Uterus (tissue), 4 donors: ENCODE measurements around the gene LSM4. TPM values are rescaled to one million over a fixed set of nuclear protein-coding genes. Genes with fewer than 3 reads are reported as not detected.
A peak's percentile ranks its signal among the peaks of the same experiment; 100 is the strongest.
"Not testable (repeated sequence)": the region's sequence is repeated elsewhere in the genome, so short reads cannot be mapped to it uniquely, and the experiment has no call there.

ENCODE experiments used
- DNase-seq, 2 donors: peaks; one replicate each; pipeline ENCODE4 v3.0.0-alpha.2; 2019 to 2020
- H3K27ac ChIP-seq, 2 donors: fragments of 200-600 bp; sonication (generic); 1 replicate in 1 of 2; 2 replicates in 1 of 2; pipeline ENCODE4 v1.5.1; 2016 to 2018
- H3K27me3 ChIP-seq, 2 donors: fragments of 200-600 bp; sonication (generic); one replicate each; pipeline ENCODE4 v1.5.1; 2018 to 2019; ENCODE audit warnings: control low read depth in 1 of 2
- H3K36me3 ChIP-seq, 2 donors: fragments of 200-600 bp; sonication (generic); one replicate each; pipeline ENCODE4 v1.5.1; 2019; ENCODE audit warnings: control low read depth in 1 of 2
- H3K4me1 ChIP-seq, 2 donors: fragments of 200-600 bp; sonication (generic); one replicate each; pipeline ENCODE4 v1.5.1; 2018 to 2019; ENCODE audit warnings: control low read depth in 1 of 2
- H3K4me3 ChIP-seq, 2 donors: fragments of 200-600 bp; sonication (generic); 1 replicate in 1 of 2; 2 replicates in 1 of 2; pipeline ENCODE4 v1.5.1; 2018 to 2019; ENCODE audit warnings: mild to moderate bottlenecking in 1 of 2
- H3K9me3 ChIP-seq, 2 donors: fragments of 200-600 bp; sonication (generic); one replicate each; pipeline ENCODE4 v1.5.1; 2019; ENCODE audit warnings: control low read depth in 1 of 2
- POLR2A ChIP-seq, 2 donors: fragments of 450-650 bp; IDR thresholded peaks; one replicate each; pipeline ENCODE4 v1.6.1; 2016; ENCODE audit warnings: antibody characterized with exemption in 2 of 2, mild to moderate bottlenecking in 1 of 2, moderate library complexity in 1 of 2
- intact Hi-C: fragments of 100-400 bp; cut with DNase I; formaldehyde crosslinking; loops from one replicate; pipeline ENCODE4 v1.15.1; 2023; ENCODE audit warnings: low total_unique reads
- total RNA-seq, 4 donors: library from RNA; depleted of rRNA in 3 of 4; stranded (reverse); fragments of >200 nt in 3 of 4; gene quantifications; one replicate each; pipeline versions ENCODE4 v1.1.0 to v1.2.4, GENCODE V29; 2014 to 2023
- TF ChIP-seq, protein P1 (sequence below), 4 experiments: fragments of 200-600 bp in 2 of 4; fragments of 450-650 bp in 2 of 4; sonication (generic) in 2 of 4; IDR thresholded peaks; one replicate each; pipeline ENCODE4 v1.5.1; 2016 to 2019; ENCODE audit warnings: antibody characterized with exemption in 4 of 4, mild to moderate bottlenecking in 2 of 4, moderate library complexity in 1 of 4
- donor health status: DM: yes; HTN: yes; CAD: no.

LSM4 gene
- total RNA-seq, 4 donors from 2014 or later: 8.8 to 120 (median 64.2) TPM

DNA sequence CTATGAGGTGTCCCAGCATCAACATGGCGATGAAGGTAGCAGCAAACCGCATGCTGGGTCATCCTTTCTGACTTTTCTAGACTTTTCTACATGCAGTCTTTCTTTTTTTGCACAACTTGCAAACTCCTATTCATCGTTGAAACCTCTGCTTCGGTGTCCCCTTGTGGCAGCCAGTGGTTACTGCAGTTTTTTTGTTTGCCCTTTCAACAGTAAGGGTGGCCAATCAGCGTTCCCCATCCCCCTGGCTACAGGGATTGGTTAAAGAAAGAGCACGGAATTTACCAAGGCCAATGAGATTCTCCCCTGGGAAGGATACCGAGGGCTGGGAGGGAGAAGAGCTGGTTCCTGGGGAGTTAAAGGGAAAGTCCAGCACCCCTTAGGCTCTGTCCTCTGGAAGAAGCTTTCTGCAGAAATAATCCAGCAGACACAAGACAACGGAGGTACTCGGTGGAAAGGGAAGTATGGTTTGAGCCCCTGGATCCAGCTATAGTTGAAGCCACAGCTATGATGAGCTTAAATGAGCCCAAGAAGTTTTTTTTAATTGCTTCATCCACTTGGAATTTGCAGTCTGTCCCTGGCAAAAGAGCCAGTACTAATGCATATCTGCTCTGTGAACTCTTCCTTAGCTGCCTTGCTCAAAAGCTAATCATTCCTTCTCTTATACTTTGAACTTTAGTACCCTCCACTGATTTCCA lies 5.6 kb upstream of the LSM4 start:
- peak; percentile 89 to 97 for DNase-seq
- no peaks in the 10 kb centered on the region for H3K4me1 ChIP-seq
- TF ChIP-seq, protein P1, sequence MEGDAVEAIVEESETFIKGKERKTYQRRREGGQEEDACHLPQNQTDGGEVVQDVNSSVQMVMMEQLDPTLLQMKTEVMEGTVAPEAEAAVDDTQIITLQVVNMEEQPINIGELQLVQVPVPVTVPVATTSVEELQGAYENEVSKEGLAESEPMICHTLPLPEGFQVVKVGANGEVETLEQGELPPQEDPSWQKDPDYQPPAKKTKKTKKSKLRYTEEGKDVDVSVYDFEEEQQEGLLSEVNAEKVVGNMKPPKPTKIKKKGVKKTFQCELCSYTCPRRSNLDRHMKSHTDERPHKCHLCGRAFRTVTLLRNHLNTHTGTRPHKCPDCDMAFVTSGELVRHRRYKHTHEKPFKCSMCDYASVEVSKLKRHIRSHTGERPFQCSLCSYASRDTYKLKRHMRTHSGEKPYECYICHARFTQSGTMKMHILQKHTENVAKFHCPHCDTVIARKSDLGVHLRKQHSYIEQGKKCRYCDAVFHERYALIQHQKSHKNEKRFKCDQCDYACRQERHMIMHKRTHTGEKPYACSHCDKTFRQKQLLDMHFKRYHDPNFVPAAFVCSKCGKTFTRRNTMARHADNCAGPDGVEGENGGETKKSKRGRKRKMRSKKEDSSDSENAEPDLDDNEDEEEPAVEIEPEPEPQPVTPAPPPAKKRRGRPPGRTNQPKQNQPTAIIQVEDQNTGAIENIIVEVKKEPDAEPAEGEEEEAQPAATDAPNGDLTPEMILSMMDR (IDR thresholded peaks at IDR 0.05): peak; percentile 90 to 99 (median 97)
- TF ChIP-seq POLR2A (IDR thresholded peaks at IDR 0.05): peak; percentile 65 to 91
- H3K4me3 ChIP-seq: peak overlapping the region; percentile 3 to 16
- H3K36me3 ChIP-seq: no peaks in the 10 kb centered on the region
- H3K27me3 ChIP-seq: no peaks in the 10 kb centered on the region
- H3K9me3 ChIP-seq: no peaks in the 10 kb centered on the region
- H3K27ac ChIP-seq: peak overlapping the region; percentile 35 to 88
- intact Hi-C loops: no loop called here

DNA sequence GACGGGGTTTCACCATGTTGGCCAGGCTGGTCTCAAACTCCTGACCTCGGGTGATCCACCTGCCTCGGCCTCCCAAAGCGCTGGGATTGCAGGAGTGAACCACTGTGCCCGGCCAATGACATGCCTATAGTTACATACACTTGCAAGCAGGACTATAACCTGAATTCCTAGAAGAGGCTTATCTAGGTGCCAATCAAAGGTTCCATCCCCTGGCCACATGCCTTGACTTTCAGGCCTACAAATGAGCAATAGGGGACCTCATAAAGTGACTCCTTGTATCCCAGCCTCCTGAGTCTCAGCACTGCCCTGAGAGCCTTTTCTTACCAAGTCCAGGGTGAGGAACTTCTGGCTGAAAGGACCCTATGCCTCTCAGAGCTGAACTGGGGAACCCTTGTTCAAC lies 3.9 kb upstream of the LSM4 start:
- Histone ChIP-seq H3K4me1 (peaks cover 0 to 8% of the 10 kb centered on the region in 2 donors), H3K4me3 (no peak overlapping the region), H3K9me3 (no peaks in the 10 kb centered on the region), H3K27ac (no peak overlapping the region), H3K27me3 (no peaks in the 10 kb centered on the region), H3K36me3 (no peaks in the 10 kb centered on the region)
- TF ChIP-seq POLR2A (IDR thresholded peaks at IDR 0.05): no peak
- TF ChIP-seq, protein P1 (IDR thresholded peaks at IDR 0.05): no peak
- DNase-seq: no peak
- intact Hi-C loops: no loop called here

DNA sequence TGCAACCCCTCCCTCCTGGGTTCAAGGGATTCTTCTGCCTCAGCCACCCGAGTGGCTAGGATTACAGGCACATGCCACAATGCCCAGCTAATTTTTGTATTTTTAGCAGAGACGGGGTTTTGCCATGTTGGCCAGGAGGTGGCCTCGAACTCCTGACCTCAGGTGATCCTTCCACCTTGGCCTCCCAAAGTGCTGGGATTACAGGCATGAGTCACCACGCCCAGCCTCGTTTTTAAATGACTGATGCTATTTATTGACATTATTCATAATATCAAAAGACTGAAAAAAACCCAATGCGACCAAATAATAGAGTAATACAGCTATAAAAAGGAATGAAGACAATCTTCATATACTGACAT lies 1.5 kb upstream of the LSM4 start:
- not testable (repeated sequence) for DNase-seq, H3K9me3 ChIP-seq, H3K4me1 ChIP-seq, H3K27me3 ChIP-seq, H3K4me3 ChIP-seq, H3K36me3 ChIP-seq
- intact Hi-C loops: loop anchor here (5.0 kb wide), 1 partner anchor 47 kb away; no protein-coding TSS in a partner anchor
- peak overlapping the region; percentile 93 to 94 for H3K27ac ChIP-seq

DNA sequence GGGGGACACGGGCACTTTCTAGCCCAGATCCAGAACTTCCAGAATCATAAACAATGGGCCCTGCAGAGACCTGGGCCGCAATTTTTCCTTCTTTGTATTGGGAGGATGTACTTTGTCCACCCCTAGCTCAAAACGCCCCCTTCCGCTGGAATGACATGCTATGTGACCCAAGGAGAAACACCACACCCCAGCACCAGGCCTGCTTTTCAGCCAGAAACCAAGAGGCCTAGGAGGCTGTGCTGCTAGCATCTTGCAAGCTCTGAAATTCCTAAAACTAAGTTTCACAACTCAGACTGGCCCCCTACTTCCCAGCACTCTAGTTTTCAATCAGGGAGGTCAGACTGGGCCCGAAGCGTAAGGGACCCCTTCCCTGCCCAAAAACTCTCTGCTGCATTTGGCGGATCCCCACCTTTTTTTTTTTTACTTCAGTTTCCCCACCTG lies 538 bp downstream of the LSM4 start:
- DNase-seq: no peak
- TF ChIP-seq, protein P1 (IDR thresholded peaks at IDR 0.05): no peak
- TF ChIP-seq POLR2A (IDR thresholded peaks at IDR 0.05): no peak
- intact Hi-C loops: loop anchor here (5.0 kb wide), 1 partner anchor 45 kb away; no protein-coding TSS in a partner anchor

DNA sequence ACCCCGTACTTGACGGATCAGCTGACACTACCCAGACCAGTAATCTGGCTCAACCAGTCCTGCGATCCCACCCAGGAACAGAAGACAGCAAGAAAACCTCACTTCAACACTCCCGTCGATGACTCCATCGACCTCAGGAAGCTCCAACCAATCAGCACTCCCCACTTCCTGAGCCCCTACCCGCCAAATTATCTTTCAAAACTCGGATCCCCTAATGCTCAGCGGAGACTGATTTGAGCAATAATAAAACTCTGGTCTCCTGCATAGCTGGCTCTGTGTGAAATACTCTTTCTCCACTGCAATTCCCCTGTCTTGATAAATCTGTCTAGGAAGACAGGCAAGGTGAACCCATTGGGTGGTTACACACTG lies 1.2 kb downstream of the LSM4 start:
- Histone ChIP-seq H3K27me3 (no peaks in the 10 kb centered on the region), H3K36me3 (no peaks in the 10 kb centered on the region), H3K9me3 (no peaks in the 10 kb centered on the region), H3K27ac (peak overlapping the region; percentile 78 to 80), H3K4me1 (peaks cover 0 to 10% of the 10 kb centered on the region in 2 donors), H3K4me3 (no peak overlapping the region)
- TF ChIP-seq, protein P1 (IDR thresholded peaks at IDR 0.05): no peak
- no peak for TF ChIP-seq POLR2A (IDR thresholded peaks at IDR 0.05)
- intact Hi-C loops: loop anchor here (5.0 kb wide), 1 partner anchor 44 kb away; no protein-coding TSS in a partner anchor
- DNase-seq: no peak

More for the DNA sequence above, 538 bp downstream of the LSM4 start:
- H3K4me1 ChIP-seq: peaks cover 0 to 10% of the 10 kb centered on the region in 2 donors
- no peaks in the 10 kb centered on the region for H3K9me3 ChIP-seq
- H3K27me3 ChIP-seq: no peaks in the 10 kb centered on the region
- H3K36me3 ChIP-seq: no peaks in the 10 kb centered on the region
- peak overlapping the region; percentile 63 to 67 for H3K4me3 ChIP-seq
- H3K27ac ChIP-seq: peak overlapping the region; percentile 78 to 80
